Measurements from ENCODE around the gene FRYL. TPM values are rescaled to one million over a fixed set of nuclear protein-coding genes. Genes with fewer than 3 reads are reported as not detected.

Gene FRYL
- total and polyA plus RNA-seq, 5 donors from 2014 or later, result 27.5 to 135 (median 34.0) TPM

DNA sequence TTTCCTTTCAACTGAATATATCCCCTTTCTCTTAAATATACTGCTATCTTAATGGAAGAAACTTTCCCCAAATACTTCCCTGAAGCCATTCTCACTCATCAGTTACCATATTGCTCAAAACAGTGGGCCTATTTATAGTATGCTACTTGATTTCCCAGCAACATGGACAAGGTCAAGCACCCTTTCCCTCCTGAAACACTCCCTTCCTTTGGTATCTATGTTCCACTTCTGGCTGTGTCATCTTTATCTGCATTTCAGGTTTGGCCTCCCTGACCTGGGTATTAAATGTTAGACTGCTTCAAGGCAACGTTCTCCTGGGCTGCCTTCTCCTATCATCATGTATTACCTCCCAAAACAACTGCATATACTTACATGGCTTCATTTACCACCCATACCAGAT, 188.7 kb downstream of the FRYL start:
- no peaks in the 10 kb centered on the region for H3K4me1 ChIP-seq (ENCODE audit: control insufficient read depth, insufficient read depth, low read length, poor library complexity, severe bottlenecking)
- no peak overlapping the region for H3K4me3 ChIP-seq (ENCODE audit: low read depth, low read length)
- DNase-seq, result no peak
- no peaks in the 10 kb centered on the region for H3K9me3 ChIP-seq (ENCODE audit: control insufficient read depth in 2 of 2, low read length in 2 of 2)
- ATAC-seq (ENCODE audit: low read depth in 2 of 2), result no peak
- H3K9me3 Mint-ChIP-seq, result no peaks in the 10 kb centered on the region
- H3K27me3 Mint-ChIP-seq, result no peaks in the 10 kb centered on the region
- H3K27ac Mint-ChIP-seq, result peak overlapping the region in 2 of 3 donors; percentile 59 to 77
- H3K36me3 ChIP-seq (ENCODE audit: control insufficient read depth, insufficient read depth, low read length), result peaks cover 45% of the 10 kb centered on the region
- no peaks in the 10 kb centered on the region for H3K27me3 ChIP-seq (ENCODE audit: control insufficient read depth, insufficient read depth, low read length)
- no peak overlapping the region for H3K27ac ChIP-seq (ENCODE audit: insufficient read depth, low read length, poor library complexity, severe bottlenecking)
- peaks cover 4 to 12% (median 7%) of the 10 kb centered on the region in 4 donors for H3K4me1 Mint-ChIP-seq
- H3K36me3 Mint-ChIP-seq, result peaks cover 32% of the 10 kb centered on the region
- H3K4me3 Mint-ChIP-seq, result no peak overlapping the region

DNA sequence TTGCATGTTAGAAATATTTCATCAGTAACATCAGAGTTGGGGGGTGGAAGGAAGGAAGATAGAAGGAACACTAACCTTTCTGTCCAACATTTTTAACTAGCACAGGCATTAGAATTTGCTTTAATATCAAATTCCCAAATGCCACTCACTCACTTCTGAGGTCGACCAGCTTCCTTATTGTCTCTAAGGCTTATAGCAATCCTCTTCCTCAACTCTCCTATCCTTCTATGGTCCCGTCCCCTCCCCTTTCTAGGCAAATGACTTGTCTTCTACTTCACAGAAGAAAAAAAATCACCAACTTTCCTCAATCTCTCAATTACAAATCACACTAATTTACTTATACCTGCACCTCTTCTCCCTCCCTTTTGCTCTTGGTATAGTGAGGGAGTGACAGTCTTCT, 189.2 kb downstream of the FRYL start:
- no peak overlapping the region for H3K4me3 ChIP-seq (ENCODE audit: low read depth, low read length)
- peaks cover 37% of the 10 kb centered on the region for H3K36me3 Mint-ChIP-seq
- H3K27ac ChIP-seq (ENCODE audit: insufficient read depth, low read length, poor library complexity, severe bottlenecking), result no peak overlapping the region
- peaks cover 4 to 12% (median 7%) of the 10 kb centered on the region in 4 donors for H3K4me1 Mint-ChIP-seq
- no peaks in the 10 kb centered on the region for H3K9me3 Mint-ChIP-seq
- no peaks in the 10 kb centered on the region for H3K27me3 Mint-ChIP-seq
- H3K27me3 ChIP-seq (ENCODE audit: control insufficient read depth, insufficient read depth, low read length), result no peaks in the 10 kb centered on the region
- H3K27ac Mint-ChIP-seq, result peak overlapping the region in 1 of 3 donors; percentile 59
- DNase-seq (no peak), ATAC-seq (ENCODE audit: low read depth in 2 of 2) (no peak)
- no peak overlapping the region for H3K4me3 Mint-ChIP-seq
- H3K4me1 ChIP-seq (ENCODE audit: control insufficient read depth, insufficient read depth, low read length, poor library complexity, severe bottlenecking), result no peaks in the 10 kb centered on the region
- H3K36me3 ChIP-seq (ENCODE audit: control insufficient read depth, insufficient read depth, low read length), result peaks cover 49% of the 10 kb centered on the region
- no peaks in the 10 kb centered on the region for H3K9me3 ChIP-seq (ENCODE audit: control insufficient read depth in 2 of 2, low read length in 2 of 2)

GRCh38 chr4:48589098-48589445, 191.0 kb downstream of the FRYL start:
- Histone ChIP-seq H3K4me1 (ENCODE audit: control insufficient read depth, insufficient read depth, low read length, poor library complexity, severe bottlenecking) (no peaks in the 10 kb centered on the region), H3K36me3 (ENCODE audit: control insufficient read depth, insufficient read depth, low read length) (peaks cover 52% of the 10 kb centered on the region), H3K4me3 (ENCODE audit: low read depth, low read length) (no peak overlapping the region), H3K27ac (ENCODE audit: insufficient read depth, low read length, poor library complexity, severe bottlenecking) (no peak overlapping the region), H3K27me3 (ENCODE audit: control insufficient read depth, insufficient read depth, low read length) (no peaks in the 10 kb centered on the region), H3K9me3 (ENCODE audit: control insufficient read depth in 2 of 2, low read length in 2 of 2) (no peaks in the 10 kb centered on the region)
- Mint-ChIP-seq H3K36me3 (peaks cover 36% of the 10 kb centered on the region), H3K4me3 (no peak overlapping the region), H3K4me1 (peaks cover 4 to 9% (median 7%) of the 10 kb centered on the region in 4 donors), H3K9me3 (no peaks in the 10 kb centered on the region), H3K27ac (peak overlapping the region in 1 of 3 donors; percentile 4), H3K27me3 (no peaks in the 10 kb centered on the region)
- DNase-seq (no peak), ATAC-seq (ENCODE audit: low read depth in 2 of 2) (no peak)

DNA sequence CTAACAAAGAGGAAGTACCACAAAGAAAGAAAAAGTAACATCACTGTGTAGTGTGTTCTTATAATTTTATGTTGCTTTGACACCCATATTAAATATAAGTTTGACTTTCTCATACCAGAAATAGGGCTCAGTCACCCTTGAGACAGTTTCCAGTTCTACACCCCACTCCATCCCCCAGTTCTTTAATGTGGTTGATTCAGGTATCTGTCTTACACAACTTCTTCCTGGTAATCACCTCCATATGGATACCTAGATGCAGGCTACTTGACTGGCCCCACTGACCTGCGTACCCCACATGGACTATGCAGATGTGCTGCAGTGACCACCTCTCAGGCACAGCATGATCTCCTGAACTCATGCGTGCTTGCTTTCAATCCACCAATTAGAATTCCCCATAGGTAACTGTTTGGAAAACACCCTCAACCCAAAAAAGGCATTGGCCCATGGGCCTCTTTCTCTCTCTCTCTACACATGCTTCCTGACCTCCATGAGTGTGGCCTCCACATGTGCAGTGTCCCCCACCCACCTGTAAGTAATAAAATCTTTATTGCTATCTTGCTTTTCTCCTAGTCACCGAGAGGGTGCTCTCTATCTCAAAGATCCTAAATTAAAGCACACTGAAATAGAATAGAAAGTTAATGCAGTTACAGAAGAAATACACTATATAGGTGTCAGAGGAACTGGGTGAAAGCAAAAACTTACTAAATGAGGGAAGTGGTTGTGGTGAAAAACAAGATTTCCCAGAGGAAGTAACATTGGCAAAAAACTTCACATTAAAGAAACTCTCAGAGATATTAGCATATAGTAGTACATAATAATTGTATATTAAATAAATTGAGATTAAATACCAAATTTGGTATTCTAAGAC, 191.6 kb downstream of the FRYL start:
- H3K9me3 Mint-ChIP-seq, result no peaks in the 10 kb centered on the region
- H3K27me3 Mint-ChIP-seq, result no peaks in the 10 kb centered on the region
- peak overlapping the region in 2 of 3 donors; percentile 34 to 60 for H3K27ac Mint-ChIP-seq
- no peaks in the 10 kb centered on the region for H3K27me3 ChIP-seq (ENCODE audit: control insufficient read depth, insufficient read depth, low read length)
- H3K4me3 ChIP-seq (ENCODE audit: low read depth, low read length), result no peak overlapping the region
- peak overlapping the region in 1 of 4 donors; percentile 13 for H3K4me3 Mint-ChIP-seq
- H3K9me3 ChIP-seq (ENCODE audit: control insufficient read depth in 2 of 2, low read length in 2 of 2), result no peaks in the 10 kb centered on the region
- peaks cover 53% of the 10 kb centered on the region for H3K36me3 ChIP-seq (ENCODE audit: control insufficient read depth, insufficient read depth, low read length)
- no peaks in the 10 kb centered on the region for H3K4me1 ChIP-seq (ENCODE audit: control insufficient read depth, insufficient read depth, low read length, poor library complexity, severe bottlenecking)
- no peak overlapping the region for H3K27ac ChIP-seq (ENCODE audit: insufficient read depth, low read length, poor library complexity, severe bottlenecking)
- H3K36me3 Mint-ChIP-seq, result peaks cover 37% of the 10 kb centered on the region
- ATAC-seq (ENCODE audit: low read depth in 2 of 2), result no peak
- H3K4me1 Mint-ChIP-seq, result peaks cover 4 to 9% (median 7%) of the 10 kb centered on the region in 4 donors
- DNase-seq, result no peak

- H3K36me3 ChIP-seq (ENCODE audit: control insufficient read depth, insufficient read depth, low read length), result peaks cover 55% of the 10 kb centered on the region
- no peak overlapping the region for H3K27ac ChIP-seq (ENCODE audit: insufficient read depth, low read length, poor library complexity, severe bottlenecking)
- H3K27me3 Mint-ChIP-seq, result no peaks in the 10 kb centered on the region
- H3K9me3 Mint-ChIP-seq, result no peaks in the 10 kb centered on the region
- DNase-seq, result no peak
- no peaks in the 10 kb centered on the region for H3K4me1 ChIP-seq (ENCODE audit: control insufficient read depth, insufficient read depth, low read length, poor library complexity, severe bottlenecking)
- H3K27me3 ChIP-seq (ENCODE audit: control insufficient read depth, insufficient read depth, low read length), result no peaks in the 10 kb centered on the region
- no peak for ATAC-seq (ENCODE audit: low read depth in 2 of 2)
- peaks cover 44% of the 10 kb centered on the region for H3K36me3 Mint-ChIP-seq
- no peak overlapping the region for H3K4me3 Mint-ChIP-seq
- H3K9me3 ChIP-seq (ENCODE audit: control insufficient read depth in 2 of 2, low read length in 2 of 2), result no peaks in the 10 kb centered on the region
- peaks cover 0 to 7% (median 3%) of the 10 kb centered on the region in 4 donors for H3K4me1 Mint-ChIP-seq
- H3K27ac Mint-ChIP-seq, result no peak overlapping the region
- no peak overlapping the region for H3K4me3 ChIP-seq (ENCODE audit: low read depth, low read length)
These were observed 194.7 kb downstream of the FRYL start for GRCh38 chr4:48585401-48585800.

DNA sequence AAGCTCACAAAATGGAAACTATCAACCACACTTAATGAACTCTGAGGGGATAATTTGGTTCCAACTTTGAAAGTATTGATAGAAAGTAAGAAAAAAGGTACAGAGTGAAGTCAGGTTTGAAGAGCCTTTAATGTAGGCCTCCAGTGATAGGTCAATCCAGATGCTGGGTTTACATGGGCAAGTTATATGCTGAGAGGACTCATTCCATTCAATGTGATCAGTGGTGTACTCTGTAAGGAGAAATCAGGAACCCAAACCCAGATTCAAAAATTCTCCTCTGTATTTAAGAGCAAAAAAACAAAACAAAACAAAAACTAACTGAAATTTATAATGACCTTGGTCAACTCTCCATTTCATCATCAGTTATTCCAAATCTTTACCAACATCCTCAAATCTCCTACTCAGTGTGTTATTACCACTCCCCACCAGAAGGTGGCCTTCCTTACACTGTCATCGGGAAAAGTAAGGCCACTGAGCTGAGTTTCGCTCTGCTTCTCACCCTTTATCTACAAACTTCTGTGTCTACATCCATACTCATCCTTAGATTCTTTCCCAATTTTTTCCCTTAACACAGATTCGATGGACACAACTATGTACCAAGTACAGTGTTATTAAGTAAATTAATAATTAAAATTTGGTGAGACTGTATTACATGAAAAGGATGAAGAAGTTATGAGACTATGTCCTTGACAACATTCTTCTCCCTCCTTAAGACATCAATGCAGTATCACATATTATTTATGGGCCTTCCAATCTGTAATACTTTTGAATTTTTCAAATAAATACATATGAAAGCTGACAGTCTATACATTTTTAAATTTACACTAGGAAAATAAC, 201.7 kb downstream of the FRYL start:
- Histone ChIP-seq H3K27ac (ENCODE audit: insufficient read depth, low read length, poor library complexity, severe bottlenecking) (no peak overlapping the region), H3K36me3 (ENCODE audit: control insufficient read depth, insufficient read depth, low read length) (peaks cover 35% of the 10 kb centered on the region), H3K4me3 (ENCODE audit: low read depth, low read length) (no peak overlapping the region), H3K27me3 (ENCODE audit: control insufficient read depth, insufficient read depth, low read length) (no peaks in the 10 kb centered on the region), H3K4me1 (ENCODE audit: control insufficient read depth, insufficient read depth, low read length, poor library complexity, severe bottlenecking) (peaks cover 4% of the 10 kb centered on the region), H3K9me3 (ENCODE audit: control insufficient read depth in 2 of 2, low read length in 2 of 2) (no peaks in the 10 kb centered on the region)
- Mint-ChIP-seq H3K27ac (peak overlapping the region in 1 of 3 donors; percentile 52), H3K9me3 (no peaks in the 10 kb centered on the region), H3K36me3 (peaks cover 22% of the 10 kb centered on the region), H3K27me3 (no peaks in the 10 kb centered on the region), H3K4me3 (no peak overlapping the region), H3K4me1 (peaks cover 0 to 15% (median 3%) of the 10 kb centered on the region in 4 donors)
- ATAC-seq (ENCODE audit: low read depth in 2 of 2) (peak; percentile 77 to 82), DNase-seq (peak; percentile 33 to 64 (median 63))

- Histone ChIP-seq H3K4me1 (ENCODE audit: control insufficient read depth, insufficient read depth, low read length, poor library complexity, severe bottlenecking) (peaks cover 4% of the 10 kb centered on the region), H3K4me3 (ENCODE audit: low read depth, low read length) (no peak overlapping the region), H3K27me3 (ENCODE audit: control insufficient read depth, insufficient read depth, low read length) (no peaks in the 10 kb centered on the region), H3K9me3 (ENCODE audit: control insufficient read depth in 2 of 2, low read length in 2 of 2) (no peaks in the 10 kb centered on the region), H3K27ac (ENCODE audit: insufficient read depth, low read length, poor library complexity, severe bottlenecking) (no peak overlapping the region), H3K36me3 (ENCODE audit: control insufficient read depth, insufficient read depth, low read length) (peaks cover 48% of the 10 kb centered on the region)
- H3K4me1 Mint-ChIP-seq, result peaks cover 0 to 15% (median 3%) of the 10 kb centered on the region in 4 donors
- no peaks in the 10 kb centered on the region for H3K9me3 Mint-ChIP-seq
- no peak for ATAC-seq (ENCODE audit: low read depth in 2 of 2)
- H3K27me3 Mint-ChIP-seq, result no peaks in the 10 kb centered on the region
- H3K27ac Mint-ChIP-seq, result no peak overlapping the region
- no peak for DNase-seq
- H3K4me3 Mint-ChIP-seq, result no peak overlapping the region
- H3K36me3 Mint-ChIP-seq, result peaks cover 21% of the 10 kb centered on the region
These were observed 204.1 kb downstream of the FRYL start for GRCh38 chr4:48575964-48576363.
